T-helper 17 cell (primary cell): Measurements from ENCODE around the gene COL4A2. TPM values are rescaled to one million over a fixed set of nuclear protein-coding genes. Genes with fewer than 3 reads are reported as not detected.
"Not testable (repeated sequence)": the region's sequence is repeated elsewhere in the genome, so short reads cannot be mapped to it uniquely, and the experiment has no call there.

ENCODE experiments used
- ATAC-seq: fragments of 150-1000 bp; cut with Tn5 transposase; 2 replicates; pipeline ENCODE4 v1.10.0; 2021; ENCODE audit warnings: mild to moderate bottlenecking, moderate library complexity
- DNase-seq, 3 donors: peaks; one replicate each; pipeline versions ENCODE4 v3.0.0 to v3.0.0-alpha.2; 2020 to 2021
- H3K9me3 ChIP-seq: one replicate; pipeline ENCODE4 v1.7.0; 2013; ENCODE audit warnings: low read length, mild to moderate bottlenecking; ENCODE audit not compliant: control insufficient read depth, poor library complexity, severe bottlenecking
- H3K27ac Mint-ChIP-seq: one replicate; pipeline ENCODE4 v1.8.0; 2022; ENCODE audit warnings: mild to moderate bottlenecking, moderate library complexity, mixed read lengths
- H3K27me3 Mint-ChIP-seq: one replicate; pipeline ENCODE4 v1.8.0; 2022; ENCODE audit warnings: mixed read lengths
- H3K36me3 Mint-ChIP-seq: one replicate; pipeline ENCODE4 v1.8.0; 2022; ENCODE audit warnings: low read depth, mixed read lengths
- H3K4me1 Mint-ChIP-seq: one replicate; pipeline ENCODE4 v1.8.0; 2022; ENCODE audit warnings: mild to moderate bottlenecking, mixed read lengths
- H3K4me3 Mint-ChIP-seq: one replicate; pipeline ENCODE4 v1.8.0; 2022; ENCODE audit warnings: mild to moderate bottlenecking, moderate library complexity, mixed read lengths
- total RNA-seq, 4 donors: library from RNA in 2 of 4; stranded (reverse) in 2 of 4; gene quantifications; one replicate each; pipeline ENCODE4 v1.2.3 and lab custom pipeline; 2022 to 2026

COL4A2 gene
- total RNA-seq, 2 donors from 2014 or later: 0.07 to 1.9 TPM

GRCh38 chr13:110523838-110524540, 216.9 kb downstream of the COL4A2 start:
- no peak for ATAC-seq
- no peaks in the 10 kb centered on the region for H3K9me3 ChIP-seq
- peaks cover 4% of the 10 kb centered on the region for H3K27me3 Mint-ChIP-seq
- peak overlapping the region; percentile 86 for H3K27ac Mint-ChIP-seq
- peaks cover 17% of the 10 kb centered on the region for H3K4me1 Mint-ChIP-seq
- DNase-seq: no peak
- peaks cover 2% of the 10 kb centered on the region for H3K36me3 Mint-ChIP-seq
- H3K4me3 Mint-ChIP-seq: peak overlapping the region; percentile 53

DNA sequence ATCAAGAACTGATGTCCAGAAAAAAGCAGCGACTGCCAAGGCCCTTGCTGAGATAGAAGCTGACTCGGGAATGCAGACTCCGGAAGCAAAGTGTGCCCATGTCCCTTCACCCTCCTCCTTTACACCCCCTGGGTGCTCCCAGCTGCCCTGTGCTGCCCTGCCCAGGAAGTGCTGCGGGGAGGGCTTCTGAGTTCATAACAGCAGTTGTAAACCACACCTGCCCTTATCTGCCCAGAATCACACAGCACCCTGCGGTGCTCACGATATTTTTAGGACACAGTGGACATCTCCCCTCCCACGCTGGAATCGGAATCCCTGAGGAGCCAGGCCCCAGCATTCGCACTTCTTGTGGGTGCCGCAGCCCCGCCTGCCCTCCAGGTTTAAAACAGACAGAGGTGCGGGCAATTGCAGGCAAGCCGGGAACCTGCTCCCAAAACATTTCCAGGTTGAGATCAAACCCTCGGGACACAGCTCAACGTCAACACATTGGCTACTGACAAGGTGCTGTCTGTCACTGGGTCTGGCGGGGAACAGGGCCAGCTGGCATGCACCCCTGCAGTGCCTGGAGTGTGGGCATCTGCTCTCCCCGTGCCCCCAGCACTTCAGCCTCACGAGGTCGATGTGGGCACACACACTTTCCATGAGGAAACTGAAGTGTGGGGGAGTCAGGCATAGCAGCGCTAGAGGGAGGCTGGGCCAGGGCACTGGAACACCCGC, 217.6 kb downstream of the COL4A2 start:
- Mint-ChIP-seq H3K36me3 (peaks cover 1% of the 10 kb centered on the region), H3K4me3 (peak overlapping the region; percentile 53), H3K27ac (peak overlapping the region; percentile 86), H3K4me1 (peaks cover 17% of the 10 kb centered on the region), H3K27me3 (peaks cover 4% of the 10 kb centered on the region)
- DNase-seq (no peak), ATAC-seq (peak; percentile 45)
- no peaks in the 10 kb centered on the region for H3K9me3 ChIP-seq

GRCh38 chr13:110525328-110526319, 218.5 kb downstream of the COL4A2 start:
- Mint-ChIP-seq H3K27ac (peak overlapping the region; percentile 86), H3K36me3 (no peaks in the 10 kb centered on the region), H3K4me1 (peaks cover 17% of the 10 kb centered on the region), H3K4me3 (peak overlapping the region; percentile 59), H3K27me3 (peaks cover 4% of the 10 kb centered on the region)
- ATAC-seq (peak; percentile 21), DNase-seq (no peak)
- no peaks in the 10 kb centered on the region for H3K9me3 ChIP-seq

DNA sequence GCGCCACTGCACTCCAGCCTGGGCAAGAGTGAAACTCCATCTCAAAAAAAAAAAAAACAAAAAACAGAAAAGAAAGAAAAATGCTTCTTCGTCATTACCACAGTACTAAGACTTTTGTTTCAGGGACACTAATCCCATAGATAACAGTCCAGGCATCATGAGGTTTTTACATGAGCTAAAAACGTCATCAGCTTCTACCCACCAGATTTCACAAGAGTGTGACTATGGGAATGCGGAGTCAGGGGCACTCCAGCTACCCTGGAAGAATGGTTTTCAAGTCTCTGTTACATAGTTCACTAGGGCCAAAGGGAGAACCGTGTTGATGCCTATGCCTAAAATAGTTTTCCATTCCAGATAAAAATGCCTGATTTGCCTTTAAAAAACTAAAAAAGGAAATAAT, 221.3 kb downstream of the COL4A2 start:
- H3K36me3 Mint-ChIP-seq: no peaks in the 10 kb centered on the region
- no peaks in the 10 kb centered on the region for H3K9me3 ChIP-seq
- DNase-seq: no peak
- ATAC-seq: no peak
- peaks cover 4% of the 10 kb centered on the region for H3K27me3 Mint-ChIP-seq
- peak overlapping the region; percentile 43 for H3K27ac Mint-ChIP-seq
- peaks cover 17% of the 10 kb centered on the region for H3K4me1 Mint-ChIP-seq
- no peak overlapping the region for H3K4me3 Mint-ChIP-seq

DNA sequence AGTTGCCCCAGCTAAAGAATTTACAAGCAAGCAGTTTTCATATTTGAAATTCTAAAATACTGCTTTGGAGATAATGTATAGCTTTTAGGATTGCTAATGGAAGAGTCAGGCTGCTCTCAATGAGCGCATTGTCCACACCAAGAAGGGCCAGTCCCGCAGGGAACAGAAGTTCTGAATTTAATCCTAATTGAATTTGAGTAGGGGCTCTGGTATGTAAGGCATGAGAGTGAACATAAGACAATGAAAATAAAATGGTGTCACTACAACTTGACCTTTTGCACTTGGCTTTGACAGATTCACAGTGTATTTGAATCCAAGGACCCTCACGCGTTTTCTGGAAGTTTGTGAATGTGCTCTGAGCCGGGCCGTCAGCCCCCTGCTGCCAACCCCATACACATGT, 221.8 kb downstream of the COL4A2 start:
- peak overlapping the region; percentile 43 for H3K27ac Mint-ChIP-seq
- H3K36me3 Mint-ChIP-seq: no peaks in the 10 kb centered on the region

DNA sequence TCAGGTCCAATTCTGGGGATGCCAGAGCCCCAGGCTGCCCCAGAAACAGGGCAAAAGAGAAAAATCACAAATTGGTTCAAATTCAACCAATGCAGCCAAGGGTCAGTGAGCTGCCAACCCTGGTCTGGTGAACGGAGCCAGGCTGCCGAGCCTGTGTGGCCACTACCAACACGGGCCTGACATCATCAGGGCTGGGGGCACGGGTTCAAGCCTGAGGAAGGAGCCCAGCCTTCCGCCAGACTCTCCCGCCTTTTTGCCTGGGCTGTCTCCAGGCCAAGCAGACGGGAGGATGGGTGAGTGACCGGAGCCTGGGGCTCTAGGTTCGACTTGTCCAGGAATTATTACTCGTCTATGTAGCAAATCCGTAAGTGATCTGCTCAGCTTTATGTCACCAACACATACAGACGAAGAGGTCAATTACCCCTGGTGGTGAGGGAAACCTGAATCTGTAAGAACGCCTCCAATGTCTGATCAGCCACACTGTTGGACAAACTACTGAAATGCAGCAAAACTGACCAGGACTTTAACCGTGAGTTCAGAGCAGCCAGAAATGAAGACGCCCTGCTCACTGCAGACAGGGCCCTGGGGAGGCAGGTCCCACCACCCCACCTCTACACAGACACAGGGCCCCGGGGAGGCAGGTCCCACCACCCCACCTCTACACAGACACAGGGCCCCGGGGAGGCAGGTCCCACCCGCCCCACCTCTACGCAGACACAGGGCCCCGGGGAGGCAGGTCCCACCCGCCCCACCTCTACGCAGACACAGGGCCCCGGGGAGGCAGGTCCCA, 222.6 kb downstream of the COL4A2 start:
- Mint-ChIP-seq H3K36me3 (no peaks in the 10 kb centered on the region), H3K4me3 (no peak overlapping the region), H3K27me3 (peaks cover 4% of the 10 kb centered on the region), H3K27ac (no peak overlapping the region), H3K4me1 (peaks cover 11% of the 10 kb centered on the region)
- ATAC-seq: no peak
- no peak for DNase-seq
- no peaks in the 10 kb centered on the region for H3K9me3 ChIP-seq

More for the DNA sequence above, 221.8 kb downstream of the COL4A2 start:
- no peak overlapping the region for H3K4me3 Mint-ChIP-seq
- H3K27me3 Mint-ChIP-seq: peaks cover 4% of the 10 kb centered on the region
- DNase-seq (no peak), ATAC-seq (no peak)
- peaks cover 17% of the 10 kb centered on the region for H3K4me1 Mint-ChIP-seq
- no peaks in the 10 kb centered on the region for H3K9me3 ChIP-seq

DNA sequence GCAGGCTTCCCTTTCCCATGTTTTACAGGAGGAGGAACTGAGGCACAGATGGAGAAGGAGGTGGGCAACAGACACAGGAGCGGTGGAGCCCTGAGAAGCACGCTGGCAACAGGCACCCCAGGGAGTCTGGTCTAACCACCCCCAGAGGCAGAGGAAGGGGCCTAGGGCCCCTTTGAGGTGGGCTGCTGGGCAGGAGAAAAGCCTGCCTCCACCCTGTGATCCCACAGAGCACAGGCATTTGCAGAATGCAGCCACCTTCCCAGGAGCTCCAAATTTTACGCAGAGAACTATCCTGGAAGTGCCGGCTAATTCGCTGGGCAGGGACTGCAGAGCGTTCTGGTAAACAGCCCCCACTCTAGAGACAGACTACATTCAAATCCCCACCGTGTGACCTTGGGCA, 224.0 kb downstream of the COL4A2 start:
- DNase-seq (no peak), ATAC-seq (no peak)
- Mint-ChIP-seq H3K27me3 (peaks cover 4% of the 10 kb centered on the region), H3K4me1 (no peaks in the 10 kb centered on the region), H3K36me3 (no peaks in the 10 kb centered on the region), H3K27ac (no peak overlapping the region), H3K4me3 (no peak overlapping the region)
- no peaks in the 10 kb centered on the region for H3K9me3 ChIP-seq

- ATAC-seq (no peak), DNase-seq (no peak)
- Mint-ChIP-seq H3K4me3 (no peak overlapping the region), H3K36me3 (no peaks in the 10 kb centered on the region), H3K27ac (no peak overlapping the region), H3K27me3 (peaks cover 4% of the 10 kb centered on the region), H3K4me1 (no peaks in the 10 kb centered on the region)
- H3K9me3 ChIP-seq: no peaks in the 10 kb centered on the region
Measured at GRCh38 chr13:110531671-110532083, 224.6 kb downstream of the COL4A2 start.

DNA sequence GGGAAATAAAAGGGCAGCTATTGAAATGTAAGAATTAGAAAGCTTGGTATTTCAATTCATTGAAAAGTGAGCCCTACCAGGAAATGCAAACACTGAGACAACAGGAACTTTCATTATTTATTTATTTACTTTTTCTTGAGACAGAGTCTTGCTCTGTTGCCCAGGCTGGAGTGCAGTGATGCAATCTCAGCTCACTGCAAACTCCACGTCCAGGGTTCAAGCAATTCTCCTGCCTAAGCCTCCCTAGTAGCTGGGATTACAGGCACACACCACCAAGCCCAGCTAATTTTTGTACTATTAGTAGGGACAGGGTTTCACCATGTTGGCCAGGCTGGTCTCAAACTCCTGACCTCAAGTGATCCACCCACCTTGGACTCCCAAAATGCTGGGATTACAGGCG, 225.2 kb downstream of the COL4A2 start:
- not testable (repeated sequence) for H3K36me3 Mint-ChIP-seq, ATAC-seq, H3K27me3 Mint-ChIP-seq, DNase-seq, H3K4me1 Mint-ChIP-seq, H3K4me3 Mint-ChIP-seq, H3K27ac Mint-ChIP-seq, H3K9me3 ChIP-seq

GRCh38 chr13:110533771-110534670, 226.9 kb downstream of the COL4A2 start:
- Mint-ChIP-seq H3K27ac (no peak overlapping the region), H3K4me1 (peaks cover 7% of the 10 kb centered on the region), H3K36me3 (no peaks in the 10 kb centered on the region), H3K4me3 (no peak overlapping the region), H3K27me3 (no peaks in the 10 kb centered on the region)
- no peak for ATAC-seq
- no peaks in the 10 kb centered on the region for H3K9me3 ChIP-seq
- DNase-seq: no peak

- ATAC-seq (no peak), DNase-seq (no peak)
- H3K27ac Mint-ChIP-seq: no peak overlapping the region
- H3K27me3 Mint-ChIP-seq: no peaks in the 10 kb centered on the region
- H3K9me3 ChIP-seq: no peaks in the 10 kb centered on the region
- H3K36me3 Mint-ChIP-seq: no peaks in the 10 kb centered on the region
- H3K4me1 Mint-ChIP-seq: peaks cover 7% of the 10 kb centered on the region
- H3K4me3 Mint-ChIP-seq: no peak overlapping the region
Measured at GRCh38 chr13:110535526-110535925, 228.4 kb downstream of the COL4A2 start.
